ENCODE data around the gene SMIM11.

SMIM11 gene

GRCh38 chr21:34336756-34337391 lies 38.4 kb upstream of the SMIM11 start:
- no peak for DNase-seq (ENCODE audit: extremely low read depth, low read depth)
- TF ChIP-seq, protein P1, sequence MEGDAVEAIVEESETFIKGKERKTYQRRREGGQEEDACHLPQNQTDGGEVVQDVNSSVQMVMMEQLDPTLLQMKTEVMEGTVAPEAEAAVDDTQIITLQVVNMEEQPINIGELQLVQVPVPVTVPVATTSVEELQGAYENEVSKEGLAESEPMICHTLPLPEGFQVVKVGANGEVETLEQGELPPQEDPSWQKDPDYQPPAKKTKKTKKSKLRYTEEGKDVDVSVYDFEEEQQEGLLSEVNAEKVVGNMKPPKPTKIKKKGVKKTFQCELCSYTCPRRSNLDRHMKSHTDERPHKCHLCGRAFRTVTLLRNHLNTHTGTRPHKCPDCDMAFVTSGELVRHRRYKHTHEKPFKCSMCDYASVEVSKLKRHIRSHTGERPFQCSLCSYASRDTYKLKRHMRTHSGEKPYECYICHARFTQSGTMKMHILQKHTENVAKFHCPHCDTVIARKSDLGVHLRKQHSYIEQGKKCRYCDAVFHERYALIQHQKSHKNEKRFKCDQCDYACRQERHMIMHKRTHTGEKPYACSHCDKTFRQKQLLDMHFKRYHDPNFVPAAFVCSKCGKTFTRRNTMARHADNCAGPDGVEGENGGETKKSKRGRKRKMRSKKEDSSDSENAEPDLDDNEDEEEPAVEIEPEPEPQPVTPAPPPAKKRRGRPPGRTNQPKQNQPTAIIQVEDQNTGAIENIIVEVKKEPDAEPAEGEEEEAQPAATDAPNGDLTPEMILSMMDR (IDR thresholded peaks at IDR 0.05; ENCODE audit: low read depth, low read length, missing control alignments), result no peak
- no peak overlapping the region for H3K4me3 ChIP-seq (replicated peaks; ENCODE audit: low read depth, low read length)

DNA sequence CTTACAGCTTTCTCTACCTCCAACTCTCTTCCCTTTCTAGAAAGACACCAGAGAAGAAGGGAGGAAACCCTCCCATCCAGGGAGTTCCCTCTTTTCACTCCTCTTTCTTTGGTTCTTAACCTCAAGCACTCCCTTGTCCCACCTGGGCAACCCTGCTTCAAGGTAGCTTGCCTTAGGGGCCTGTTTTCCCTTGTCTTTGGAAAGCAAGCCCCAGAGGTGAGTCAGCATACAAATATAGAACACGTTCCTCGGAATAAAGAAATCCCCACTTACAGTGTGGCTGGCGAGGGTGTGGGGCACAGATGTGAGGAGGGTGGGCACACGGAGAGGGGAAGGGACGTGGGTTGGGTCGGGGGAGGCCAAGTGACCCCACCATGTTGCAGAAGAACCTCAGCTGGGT lies 37.6 kb upstream of the SMIM11 start:
- no peak overlapping the region for H3K4me3 ChIP-seq (replicated peaks; ENCODE audit: low read depth, low read length)
- DNase-seq (ENCODE audit: extremely low read depth, low read depth), result no peak
- TF ChIP-seq, protein P1 (IDR thresholded peaks at IDR 0.05; ENCODE audit: low read depth, low read length, missing control alignments), result no peak

- DNase-seq (ENCODE audit: extremely low read depth, low read depth), result no peak
- TF ChIP-seq, protein P1 (IDR thresholded peaks at IDR 0.05; ENCODE audit: low read depth, low read length, missing control alignments), result no peak
- no peak overlapping the region for H3K4me3 ChIP-seq (replicated peaks; ENCODE audit: low read depth, low read length)
These were observed 37.1 kb upstream of the SMIM11 start for GRCh38 chr21:34338226-34338625.

DNA sequence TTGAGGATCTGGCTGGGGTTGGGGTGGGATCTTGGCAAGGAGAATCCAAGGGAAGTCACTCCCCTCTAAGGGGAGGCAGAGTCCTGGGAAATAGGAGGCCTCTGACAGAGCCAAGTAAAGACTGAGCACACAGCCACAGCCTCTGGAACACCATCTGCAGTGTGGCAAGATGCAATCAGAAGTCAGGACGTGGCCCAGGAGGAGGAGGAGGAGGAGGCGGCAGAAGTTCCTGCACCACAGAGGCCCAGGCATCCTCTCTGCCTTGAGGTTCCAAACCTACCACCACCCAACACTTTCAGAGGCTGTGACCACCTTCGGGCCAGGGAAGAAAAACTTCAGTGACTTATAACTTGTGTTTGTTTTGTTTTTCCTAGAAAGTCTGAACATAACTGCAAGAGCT lies 35.2 kb upstream of the SMIM11 start:
- no peak overlapping the region for H3K4me3 ChIP-seq (replicated peaks; ENCODE audit: low read depth, low read length)
- TF ChIP-seq, protein P1 (IDR thresholded peaks at IDR 0.05; ENCODE audit: low read depth, low read length, missing control alignments), result no peak

GRCh38 chr21:34342476-34342875 lies 32.8 kb upstream of the SMIM11 start:
- TF ChIP-seq, protein P1 (IDR thresholded peaks at IDR 0.05; ENCODE audit: low read depth, low read length, missing control alignments), result no peak
- no peak for DNase-seq (ENCODE audit: extremely low read depth, low read depth)
- H3K4me3 ChIP-seq (replicated peaks; ENCODE audit: low read depth, low read length), result no peak overlapping the region

More for the DNA sequence above, 35.2 kb upstream of the SMIM11 start:
- DNase-seq (ENCODE audit: extremely low read depth, low read depth), result no peak

DNA sequence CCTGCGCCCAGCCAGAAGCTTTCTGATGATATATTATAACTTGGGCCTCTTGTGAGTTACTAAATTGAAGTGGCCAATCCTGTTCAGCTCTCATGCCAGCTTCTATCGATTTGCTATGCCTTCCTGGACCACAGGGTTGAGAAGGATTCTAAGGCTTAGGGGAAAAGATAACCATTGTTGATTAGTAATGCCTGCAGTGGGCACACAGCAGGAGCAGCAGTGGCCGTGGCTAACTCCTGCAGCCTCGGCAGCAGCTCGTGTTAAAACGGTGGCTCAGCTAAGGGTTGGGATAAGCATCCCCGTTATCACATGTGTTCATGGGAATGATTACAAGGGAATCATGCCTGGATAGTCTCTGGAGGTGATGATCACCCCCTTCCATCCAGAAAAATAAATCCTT lies 32.0 kb upstream of the SMIM11 start:
- TF ChIP-seq, protein P1 (IDR thresholded peaks at IDR 0.05; ENCODE audit: low read depth, low read length, missing control alignments), result no peak
- no peak for DNase-seq (ENCODE audit: extremely low read depth, low read depth)
- no peak overlapping the region for H3K4me3 ChIP-seq (replicated peaks; ENCODE audit: low read depth, low read length)

All from HFF-Myc (cell line).